Ovary (tissue), 9 donors: ENCODE results near the gene TSHZ2. TPM values are rescaled to one million over a fixed set of nuclear protein-coding genes. Genes with fewer than 3 reads are reported as not detected.

Experiments used
- DNase-seq, 5 donors: peaks; one replicate each; pipeline ENCODE4 v3.0.0-alpha.2; 2019 to 2020
- H3K27ac ChIP-seq, 2 donors: fragments of 200-600 bp; one replicate each; pipeline versions ENCODE4 v1.5.1 to v1.8.0; 2019 to 2022
- H3K27me3 ChIP-seq: fragments of 200-600 bp; one replicate; pipeline ENCODE4 v1.8.0; 2022
- H3K36me3 ChIP-seq: fragments of 200-600 bp; sonication (generic); one replicate; pipeline ENCODE4 v1.5.1; 2019
- H3K4me1 ChIP-seq: one replicate; pipeline ENCODE4 v1.8.1; 2013; ENCODE audit warnings: mild to moderate bottlenecking, moderate library complexity; ENCODE audit not compliant: insufficient read depth
- H3K4me3 ChIP-seq: fragments of 200-600 bp; sonication (generic); one replicate; pipeline ENCODE4 v1.5.1; 2017
- H3K9me3 ChIP-seq, 2 donors: fragments of 200-600 bp in 1 of 2; sonication (generic) in 1 of 2; one replicate each; pipeline versions ENCODE4 v1.5.1 to v1.8.1; 2013 to 2019; ENCODE audit warnings: mild to moderate bottlenecking in 1 of 2, moderate library complexity in 1 of 2
- EP300 ChIP-seq: sonication (generic); formaldehyde crosslinking; IDR thresholded peaks from one replicate; pipeline ENCODE4 v1.6.1; 2017; ENCODE audit warnings: antibody characterized with exemption
- POLR2A ChIP-seq: fragments of 450-650 bp; IDR thresholded peaks from one replicate; pipeline ENCODE4 v1.6.1; 2017; ENCODE audit warnings: antibody characterized with exemption, mild to moderate bottlenecking, moderate library complexity
- WGBS, 3 donors: extraction: QIAGEN DNeasy Blood & Tissue Kit in 1 of 3; methylation state at CpG; one replicate each; pipeline versions ENCODE4 v1.1.5 to v1.1.7; 2013 to 2017; 5-methylcytosine and 5-hydroxymethylcytosine counted together
- intact Hi-C, 4 donors: fragments of 100-400 bp; cut with DNase I; formaldehyde crosslinking; loops; one replicate each; pipeline versions ENCODE4 v1.11.0 to v1.15.1; 2022 to 2023
- polyA plus RNA-seq, 2 donors: library from polyadenylated mRNA; stranded (reverse); fragments of 200-250 nt in 1 of 2; fragments of 350-450 nt in 1 of 2; fragmentation: Illumina TruSeq in 1 of 2; extraction: RNeasy Lipid Tissue Mini Kit (QIAGEN cat#74804) in 1 of 2; gene quantifications; one replicate each; pipeline ENCODE4 v1.2.3, GENCODE V29; 2013 to 2014
- total RNA-seq, 7 donors: library from RNA; depleted of rRNA in 2 of 7; stranded (reverse); fragments of >200 nt in 2 of 7; fragmentation: NEBNext Ultra II Directional in 3 of 7; extraction: Animal tissue kit (Norgen Biotek cat#: 25700) in 3 of 7; gene quantifications; one replicate each; pipeline versions ENCODE4 v1.1.0 to v1.2.4, GENCODE V29; 2016 to 2023
- TF ChIP-seq, protein P1 (sequence below), 3 donors: fragments of 450-650 bp in 2 of 3; fragments of 200-600 bp in 1 of 3; IDR thresholded peaks; one replicate each; pipeline versions ENCODE4 v1.5.1 to v1.8.0; 2016 to 2022; ENCODE audit warnings: antibody characterized with exemption in 3 of 3, mild to moderate bottlenecking in 1 of 3
- donor health status: DM: no; HTN: no; CAD: no; lungs with moderate emphysema.
- donor health status: DM: no; HTN: no; CAD: no.
- donor health status: Bipolar disorder and iron deficiency.
- donor health status: DM: yes; HTN: yes; CAD: no.
- donor health status: DM: no; HTN: no; CAD: no.
- donor health status: DM: yes; HTN: yes; CAD: no.

TSHZ2 gene
- total and polyA plus RNA-seq, 9 donors, result 18.2 to 113 (median 40.2) TPM

DNA sequence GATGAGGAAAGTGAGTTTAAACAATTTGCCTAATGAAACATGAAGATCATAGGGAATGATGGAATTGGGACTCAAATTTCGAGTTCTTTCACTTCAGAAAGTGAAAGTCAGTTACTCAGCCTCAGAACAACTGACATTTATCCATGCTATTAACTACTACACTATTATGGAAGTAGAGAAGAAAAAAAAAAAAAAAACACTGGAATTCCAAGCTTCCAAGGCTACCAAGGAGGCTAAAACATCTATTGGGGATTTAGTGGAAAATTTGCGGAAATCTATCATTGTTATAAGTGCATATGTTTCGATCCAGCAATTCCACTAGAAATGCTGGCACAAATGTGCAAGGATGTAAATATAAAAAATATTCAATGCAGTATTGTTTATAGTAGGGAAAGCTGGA lies 70.4 kb downstream of the TSHZ2 start:
- H3K4me1 ChIP-seq, result peaks cover 6% of the 10 kb centered on the region
- intact Hi-C loops, result no loop called here
- TF ChIP-seq POLR2A, result no peak
- TF ChIP-seq EP300, result no peak
- no peak overlapping the region for H3K27ac ChIP-seq
- H3K27me3 ChIP-seq, result no peaks in the 10 kb centered on the region
- no peak for DNase-seq
- WGBS, 3 donors, result 62 to 71% (median 65%) methylated on average over 3 of the region's 3 CpGs
- no peaks in the 10 kb centered on the region for H3K9me3 ChIP-seq
- no peaks in the 10 kb centered on the region for H3K36me3 ChIP-seq
- no peak overlapping the region for H3K4me3 ChIP-seq

GRCh38 chr20:53044296-53044695 lies 72.1 kb downstream of the TSHZ2 start:
- no peak for DNase-seq
- no peaks in the 10 kb centered on the region for H3K9me3 ChIP-seq
- no peak overlapping the region for H3K4me3 ChIP-seq
- TF ChIP-seq POLR2A, result no peak
- no peak for TF ChIP-seq EP300
- TF ChIP-seq, protein P1, sequence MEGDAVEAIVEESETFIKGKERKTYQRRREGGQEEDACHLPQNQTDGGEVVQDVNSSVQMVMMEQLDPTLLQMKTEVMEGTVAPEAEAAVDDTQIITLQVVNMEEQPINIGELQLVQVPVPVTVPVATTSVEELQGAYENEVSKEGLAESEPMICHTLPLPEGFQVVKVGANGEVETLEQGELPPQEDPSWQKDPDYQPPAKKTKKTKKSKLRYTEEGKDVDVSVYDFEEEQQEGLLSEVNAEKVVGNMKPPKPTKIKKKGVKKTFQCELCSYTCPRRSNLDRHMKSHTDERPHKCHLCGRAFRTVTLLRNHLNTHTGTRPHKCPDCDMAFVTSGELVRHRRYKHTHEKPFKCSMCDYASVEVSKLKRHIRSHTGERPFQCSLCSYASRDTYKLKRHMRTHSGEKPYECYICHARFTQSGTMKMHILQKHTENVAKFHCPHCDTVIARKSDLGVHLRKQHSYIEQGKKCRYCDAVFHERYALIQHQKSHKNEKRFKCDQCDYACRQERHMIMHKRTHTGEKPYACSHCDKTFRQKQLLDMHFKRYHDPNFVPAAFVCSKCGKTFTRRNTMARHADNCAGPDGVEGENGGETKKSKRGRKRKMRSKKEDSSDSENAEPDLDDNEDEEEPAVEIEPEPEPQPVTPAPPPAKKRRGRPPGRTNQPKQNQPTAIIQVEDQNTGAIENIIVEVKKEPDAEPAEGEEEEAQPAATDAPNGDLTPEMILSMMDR (IDR thresholded peaks at IDR 0.05), result no peak
- H3K4me1 ChIP-seq, result peaks cover 9% of the 10 kb centered on the region
- intact Hi-C loops, result no loop called here
- H3K27me3 ChIP-seq, result no peaks in the 10 kb centered on the region
- WGBS, 3 donors, result 95 to 97% (median 96%) methylated on average over 5 of the region's 5 CpGs
- no peak overlapping the region for H3K27ac ChIP-seq
- H3K36me3 ChIP-seq, result no peaks in the 10 kb centered on the region

- Histone ChIP-seq H3K4me3 (no peak overlapping the region), H3K27me3 (no peaks in the 10 kb centered on the region), H3K27ac (no peak overlapping the region), H3K36me3 (no peaks in the 10 kb centered on the region), H3K9me3 (no peaks in the 10 kb centered on the region), H3K4me1 (peaks cover 5% of the 10 kb centered on the region)
- 35 to 40% (median 36%) methylated on average over 7 of the region's 7 CpGs for WGBS, 3 donors
- TF ChIP-seq EP300, result no peak
- no peak for DNase-seq
- intact Hi-C loops, result no loop called here
These were observed 73.8 kb downstream of the TSHZ2 start for GRCh38 chr20:53045941-53046340.

- WGBS, 3 donors, result 96 to 99% (median 97%) methylated on average over 2 of the region's 2 CpGs
- Histone ChIP-seq H3K9me3 (no peaks in the 10 kb centered on the region), H3K27ac (no peak overlapping the region), H3K4me1 (peaks cover 5% of the 10 kb centered on the region), H3K4me3 (no peak overlapping the region), H3K36me3 (no peaks in the 10 kb centered on the region), H3K27me3 (no peaks in the 10 kb centered on the region)
- TF ChIP-seq, protein P1 (IDR thresholded peaks at IDR 0.05), result no peak
- TF ChIP-seq EP300 (no peak), POLR2A (no peak)
- intact Hi-C loops, result no loop called here
- DNase-seq, result no peak
These were observed 75.0 kb downstream of the TSHZ2 start for GRCh38 chr20:53047203-53047602.

DNA sequence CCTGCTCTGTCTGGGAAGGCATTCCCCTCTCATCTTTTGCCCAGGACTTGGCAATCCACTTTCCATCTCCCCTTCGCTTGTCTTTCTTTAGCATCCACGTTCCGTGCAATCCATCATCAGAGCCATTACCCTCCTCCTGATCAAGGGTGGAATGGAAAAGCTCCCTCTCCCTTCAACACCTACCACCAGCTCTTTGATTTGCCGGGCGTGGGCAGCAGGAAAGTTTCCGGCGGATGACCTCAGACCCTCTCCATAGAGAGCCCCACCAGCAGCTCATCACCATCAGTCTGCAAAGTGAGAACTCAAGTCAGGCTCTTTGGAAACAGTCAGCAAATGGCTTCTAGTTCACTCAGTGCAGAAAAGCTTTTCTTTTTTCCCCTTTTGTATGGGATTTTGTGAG lies 76.2 kb downstream of the TSHZ2 start:
- WGBS, 3 donors, result 38 to 41% (median 41%) methylated on average over 7 of the region's 7 CpGs
- no peak for DNase-seq
- Histone ChIP-seq H3K4me3 (no peak overlapping the region), H3K9me3 (no peaks in the 10 kb centered on the region), H3K4me1 (peaks cover 5% of the 10 kb centered on the region), H3K36me3 (no peaks in the 10 kb centered on the region), H3K27ac (no peak overlapping the region), H3K27me3 (no peaks in the 10 kb centered on the region)
- TF ChIP-seq POLR2A (no peak), EP300 (no peak)
- TF ChIP-seq, protein P1 (IDR thresholded peaks at IDR 0.05), result no peak
- intact Hi-C loops, result no loop called here

GRCh38 chr20:53050338-53050737 lies 78.2 kb downstream of the TSHZ2 start:
- 91 to 95% (median 94%) methylated on average over 6 of the region's 6 CpGs for WGBS, 3 donors
- Histone ChIP-seq H3K27ac (no peak overlapping the region), H3K9me3 (no peaks in the 10 kb centered on the region), H3K27me3 (no peaks in the 10 kb centered on the region), H3K4me3 (no peak overlapping the region), H3K4me1 (peaks cover 5% of the 10 kb centered on the region), H3K36me3 (no peaks in the 10 kb centered on the region)
- intact Hi-C loops, result no loop called here
- TF ChIP-seq EP300, result no peak
- TF ChIP-seq, protein P1 (IDR thresholded peaks at IDR 0.05), result no peak
- no peak for TF ChIP-seq POLR2A
- no peak for DNase-seq
